Smooth muscle cell of the brain vasculature (primary cell): ENCODE data around the gene TGFBRAP1.

ENCODE experiments used
- DNase-seq: peaks from one replicate; pipeline ENCODE4 v3.0.0-alpha.2; 2012; ENCODE audit warnings: low read depth, low spot score

The TGFBRAP1 gene

DNA sequence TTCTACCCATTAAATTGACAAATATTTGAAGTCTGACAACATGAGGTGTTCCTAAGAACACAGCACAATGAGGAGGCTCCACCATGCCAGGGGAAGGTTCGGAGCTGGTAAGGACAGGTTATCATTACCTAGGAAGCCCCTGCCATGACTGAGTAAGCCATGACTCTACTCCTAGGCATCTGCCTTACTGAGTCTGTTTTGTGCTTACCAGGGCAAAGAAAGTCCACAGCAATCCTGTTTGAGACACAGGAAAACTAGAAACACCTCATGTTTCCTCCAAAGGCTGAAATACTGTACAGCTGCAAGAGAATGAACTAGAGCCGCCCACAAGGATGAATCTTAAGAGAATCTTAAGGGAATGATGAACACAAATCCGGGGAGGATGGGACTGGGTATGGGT lies 11.6 kb downstream of the TGFBRAP1 start:
- DNase-seq: no peak

DNA sequence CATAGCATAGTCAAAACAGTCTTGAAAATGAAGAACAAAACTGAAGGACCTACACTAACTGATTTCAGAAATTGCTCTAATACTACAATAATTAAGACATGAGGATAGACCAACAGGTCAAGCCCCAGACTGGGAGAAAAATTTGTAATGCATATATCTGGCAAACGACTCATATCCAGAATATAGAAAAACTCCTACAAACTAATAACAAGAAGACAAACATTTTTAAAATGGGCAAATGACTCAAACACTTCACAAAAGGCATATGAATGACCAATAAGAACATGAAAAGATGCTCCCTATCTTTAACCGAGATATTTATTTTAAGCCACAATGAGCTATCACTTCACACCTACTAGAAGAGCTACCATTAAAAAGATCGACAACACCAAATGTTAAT lies 14.2 kb downstream of the TGFBRAP1 start:
- no peak for DNase-seq

DNA sequence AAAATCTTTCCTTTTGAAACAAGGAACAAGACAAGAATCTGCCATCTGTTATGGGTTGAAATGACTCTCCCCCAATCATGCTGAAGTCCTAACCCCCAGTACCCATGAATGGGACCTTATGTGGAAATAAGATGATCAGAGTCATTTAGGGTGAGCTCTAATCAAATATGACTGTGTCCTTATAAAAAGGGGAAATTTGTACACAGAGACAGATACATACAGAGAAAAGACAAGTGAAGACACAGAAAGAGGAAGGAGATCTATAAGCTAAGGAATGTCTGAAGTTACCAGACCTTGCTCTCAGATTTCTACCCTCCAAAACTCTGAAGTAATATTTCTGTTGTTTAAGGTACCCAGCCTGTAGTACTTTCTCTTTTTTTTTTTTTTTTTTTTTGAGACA lies 15.7 kb downstream of the TGFBRAP1 start:
- DNase-seq: no peak

DNA sequence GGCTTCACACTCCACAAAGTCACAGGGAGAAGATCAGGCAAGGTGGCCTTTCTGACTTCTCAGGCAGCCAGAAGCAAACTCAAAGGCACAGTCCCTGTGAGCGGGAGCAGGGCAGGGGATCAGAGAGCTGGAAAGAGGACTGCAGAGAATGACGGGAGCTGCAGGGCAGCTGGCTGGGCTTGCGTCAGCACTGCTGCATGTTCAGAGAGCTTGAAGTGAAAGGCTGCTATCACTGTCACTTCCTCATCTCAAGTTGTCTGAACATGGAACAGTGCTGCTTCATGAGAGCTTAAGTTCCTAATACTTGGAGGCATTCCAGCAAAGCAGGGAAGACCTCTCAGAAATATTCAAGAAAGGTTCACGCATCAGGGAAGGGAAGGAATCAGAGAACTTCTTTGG lies 20.4 kb downstream of the TGFBRAP1 start:
- DNase-seq: no peak

DNA sequence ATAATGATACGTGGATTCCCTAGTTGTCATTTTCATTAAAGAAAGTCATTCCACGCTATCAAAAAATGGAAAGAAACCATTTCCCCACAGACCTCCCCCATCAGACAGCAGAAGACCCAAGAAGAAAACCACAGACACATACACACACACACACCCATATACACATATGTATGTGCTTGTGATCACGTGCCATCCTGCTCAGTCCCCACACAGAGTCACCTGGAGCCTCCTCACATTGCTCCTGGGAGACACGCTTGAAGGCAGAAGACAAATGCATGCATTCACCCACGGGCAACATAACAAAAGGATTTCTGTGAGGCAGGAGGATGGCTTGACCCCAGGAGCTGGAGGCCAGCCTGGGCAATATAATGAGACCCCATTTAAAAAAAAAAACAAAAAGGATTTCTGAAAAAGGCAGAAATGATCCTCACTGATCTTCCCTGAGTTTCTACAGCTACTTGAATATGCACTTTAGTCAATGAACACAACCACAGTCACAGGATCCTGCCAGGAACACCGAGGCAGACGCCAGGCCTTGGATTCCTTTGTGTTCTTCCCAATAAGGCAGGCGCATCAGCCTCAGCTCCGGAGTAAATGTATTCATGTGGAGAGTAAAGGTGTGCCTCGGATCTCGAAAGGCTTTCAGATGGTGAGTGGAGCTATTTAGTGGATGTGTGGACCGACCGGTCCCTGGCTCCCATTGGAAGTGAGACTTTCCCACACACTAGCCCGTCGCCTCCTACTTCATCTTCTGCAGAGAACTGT lies 21.0 kb downstream of the TGFBRAP1 start:
- DNase-seq: no peak

DNA sequence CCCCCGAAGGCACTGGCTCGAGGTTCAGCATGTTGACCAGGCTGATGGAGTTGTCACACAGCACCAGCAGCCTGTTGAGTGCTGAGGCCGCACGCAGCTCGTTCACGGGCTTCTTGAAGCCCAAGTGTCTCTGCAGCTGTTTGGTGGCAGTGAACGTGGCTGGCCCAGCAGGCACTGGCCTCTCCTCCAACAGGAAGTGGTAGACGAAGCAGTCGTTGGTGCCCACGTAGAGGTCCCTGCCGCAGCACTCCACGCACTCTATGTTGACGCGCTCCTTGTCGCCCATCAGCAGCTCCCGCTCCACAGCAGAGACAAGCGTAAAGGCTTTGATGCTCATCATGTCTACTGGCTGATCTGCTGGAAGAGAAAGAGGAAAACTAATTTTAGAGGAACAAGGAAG lies 21.6 kb downstream of the TGFBRAP1 start:
- DNase-seq: no peak

DNA sequence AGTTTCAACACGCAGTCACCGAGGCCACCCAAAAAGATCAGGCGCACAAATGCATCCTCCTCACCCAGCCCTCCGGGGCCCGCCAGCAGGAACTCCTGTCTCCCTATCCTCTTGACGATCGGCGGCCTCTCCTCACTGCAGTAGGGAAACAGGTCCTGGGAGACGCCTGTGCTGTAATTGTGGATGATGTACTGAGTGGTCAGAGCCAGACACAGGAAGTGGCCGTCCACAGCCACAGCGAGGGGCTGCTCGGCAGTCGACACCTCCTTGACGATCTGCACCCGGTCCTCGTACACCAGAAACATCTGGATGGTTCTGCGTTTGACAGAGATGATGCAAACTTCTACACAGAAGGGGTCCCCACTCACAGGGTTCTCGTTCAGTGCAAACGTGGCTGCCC lies 22.0 kb downstream of the TGFBRAP1 start:
- DNase-seq: no peak

DNA sequence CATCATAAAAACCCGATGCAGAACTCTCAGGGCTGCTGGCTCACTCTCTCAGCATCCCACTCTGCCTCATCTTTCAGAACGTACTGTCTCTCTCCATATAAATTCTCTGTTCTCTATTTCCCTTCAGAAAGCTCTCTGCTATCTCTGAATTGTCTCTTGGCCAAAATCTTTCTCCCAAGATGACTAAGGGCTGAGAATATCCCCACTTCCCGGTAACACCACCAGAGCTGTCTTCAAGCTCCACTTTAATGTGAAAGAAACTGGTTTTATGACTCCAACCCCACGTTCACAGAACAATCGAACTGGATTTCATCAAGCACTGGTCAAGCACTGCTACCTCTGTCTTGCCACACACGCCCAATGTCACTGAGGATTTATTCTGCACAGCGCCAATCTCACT lies 22.4 kb downstream of the TGFBRAP1 start:
- DNase-seq: no peak

DNA sequence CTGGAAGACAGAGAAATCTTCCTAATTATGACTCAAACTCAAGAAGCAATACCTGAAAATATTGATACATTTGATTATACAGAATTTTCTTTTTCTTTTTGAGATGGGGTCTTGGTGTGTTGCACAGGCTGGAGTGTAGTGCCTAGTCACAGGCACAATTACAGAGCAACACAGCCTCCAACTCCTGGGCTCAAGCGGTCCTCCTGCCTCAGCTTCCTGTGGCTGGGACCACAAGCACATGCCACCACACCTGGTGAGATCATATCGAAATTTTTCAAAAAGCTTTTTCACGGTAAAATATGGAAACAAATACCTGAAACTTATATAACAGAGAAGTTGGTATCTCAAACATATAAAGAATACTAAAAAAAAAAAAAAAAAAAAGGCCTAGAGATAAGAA lies 27.9 kb downstream of the TGFBRAP1 start:
- DNase-seq: no peak

DNA sequence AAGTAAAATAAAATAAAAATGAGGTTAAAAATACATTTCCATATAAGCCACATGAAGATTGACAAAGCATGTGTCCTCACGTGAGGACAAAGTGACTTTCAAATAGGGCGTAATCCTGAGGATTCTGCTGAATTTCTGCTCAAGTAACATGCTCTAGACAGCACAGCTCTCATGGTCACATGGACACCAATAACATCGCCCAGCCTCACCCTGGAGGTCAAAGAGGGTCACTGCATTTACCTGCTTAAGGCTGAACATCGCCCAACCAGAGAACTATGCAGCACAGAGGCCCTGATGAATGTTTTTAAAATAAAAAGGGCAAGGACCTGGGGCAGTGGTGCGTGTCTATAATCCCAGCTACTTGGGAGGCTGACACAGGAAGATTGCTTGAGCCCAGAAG lies 30.2 kb downstream of the TGFBRAP1 start:
- no peak for DNase-seq

DNA sequence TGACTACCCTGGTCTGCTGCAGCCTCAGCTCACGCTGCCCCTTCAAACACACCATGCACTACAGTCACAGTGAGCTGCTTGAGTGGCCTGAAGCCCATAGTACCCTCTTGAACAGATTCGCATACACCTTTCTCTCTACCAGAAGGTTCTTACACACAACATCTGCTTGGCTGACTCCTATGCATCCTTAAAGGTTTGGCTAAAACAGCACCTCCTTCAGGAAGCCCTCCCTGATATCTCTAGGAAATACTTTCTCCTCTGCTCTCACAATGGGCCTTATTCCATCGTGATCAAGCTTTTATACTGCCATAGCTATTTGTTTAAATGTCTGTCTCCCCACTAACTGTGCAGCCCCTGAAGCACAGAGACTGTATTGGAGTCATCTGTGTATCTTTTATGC lies 31.5 kb downstream of the TGFBRAP1 start:
- no peak for DNase-seq

DNA sequence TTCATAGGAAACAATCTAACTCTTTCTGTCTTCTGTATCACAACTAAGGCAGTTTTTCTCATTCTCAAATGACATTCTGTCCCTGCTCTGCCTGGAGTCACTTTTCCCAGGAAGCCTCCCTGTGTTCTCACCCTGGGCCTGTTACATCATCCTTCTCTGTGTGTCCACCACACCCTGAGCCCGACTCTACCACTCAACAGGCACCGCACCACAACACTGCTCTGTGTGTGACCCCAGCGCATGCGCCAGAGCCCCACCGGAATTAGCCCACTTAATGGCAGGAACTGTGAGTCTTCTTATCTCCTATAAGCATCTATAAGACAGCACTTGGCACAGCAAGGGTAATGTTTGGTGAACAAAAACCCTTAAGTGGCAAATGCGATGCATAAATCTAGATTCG lies 32.3 kb downstream of the TGFBRAP1 start:
- DNase-seq: no peak

DNA sequence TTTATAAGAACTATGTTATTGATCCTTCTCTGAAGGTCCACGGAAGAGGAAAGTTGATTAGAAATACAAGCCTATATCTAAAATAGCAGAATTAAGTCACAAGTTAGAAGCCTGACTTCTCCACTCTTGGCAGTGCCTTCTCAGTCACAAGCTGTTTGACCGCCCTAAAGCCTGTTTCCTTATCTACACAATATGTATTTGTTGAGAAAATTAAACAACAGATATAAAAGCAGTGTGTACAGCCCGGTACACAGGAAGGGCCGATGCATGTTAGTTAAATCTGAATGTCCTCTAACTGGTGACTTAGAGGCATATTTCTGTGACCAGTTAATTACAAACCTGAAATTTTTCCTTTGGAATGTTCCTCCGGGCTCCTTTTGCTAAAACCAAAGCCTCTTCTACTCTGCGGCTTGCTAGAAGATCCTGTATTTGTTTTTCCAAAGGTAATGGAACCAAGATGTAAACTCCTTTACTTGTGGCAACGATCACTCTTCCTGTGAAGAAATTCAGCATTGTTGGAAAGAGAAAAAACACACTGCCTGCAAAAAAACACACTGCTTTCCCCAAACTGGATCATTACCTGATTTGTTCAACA lies 33.4 kb downstream of the TGFBRAP1 start:
- DNase-seq: no peak

DNA sequence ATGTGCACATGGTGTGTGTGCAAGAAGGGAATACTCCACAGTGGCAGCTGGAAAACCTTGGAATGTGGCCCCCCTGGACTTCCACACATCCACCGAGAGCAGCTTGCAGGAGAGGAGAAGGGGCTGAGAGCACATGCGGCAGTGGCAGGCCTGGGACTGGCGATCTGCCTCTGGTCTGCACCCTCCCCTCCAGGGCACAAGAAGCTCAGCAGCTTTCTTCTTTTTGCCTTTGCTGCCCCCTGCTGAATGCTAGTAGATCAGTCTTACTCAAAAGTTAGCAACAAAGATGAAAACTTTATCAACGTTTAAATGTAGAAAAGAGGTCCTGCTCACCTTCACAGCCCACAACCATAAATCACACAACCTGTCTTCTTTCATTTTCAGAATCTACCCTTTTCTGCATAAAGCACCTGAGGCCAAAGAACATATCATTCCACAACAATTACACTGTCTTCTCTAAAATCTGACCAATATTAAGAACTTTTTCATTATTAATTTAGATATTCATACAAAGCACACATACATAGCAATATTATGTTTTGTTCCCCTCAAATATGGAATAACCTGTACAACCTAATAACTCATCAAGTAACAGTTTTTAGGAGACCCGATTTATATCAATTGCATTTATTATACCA lies 34.6 kb downstream of the TGFBRAP1 start:
- DNase-seq: peak; percentile 32

DNA sequence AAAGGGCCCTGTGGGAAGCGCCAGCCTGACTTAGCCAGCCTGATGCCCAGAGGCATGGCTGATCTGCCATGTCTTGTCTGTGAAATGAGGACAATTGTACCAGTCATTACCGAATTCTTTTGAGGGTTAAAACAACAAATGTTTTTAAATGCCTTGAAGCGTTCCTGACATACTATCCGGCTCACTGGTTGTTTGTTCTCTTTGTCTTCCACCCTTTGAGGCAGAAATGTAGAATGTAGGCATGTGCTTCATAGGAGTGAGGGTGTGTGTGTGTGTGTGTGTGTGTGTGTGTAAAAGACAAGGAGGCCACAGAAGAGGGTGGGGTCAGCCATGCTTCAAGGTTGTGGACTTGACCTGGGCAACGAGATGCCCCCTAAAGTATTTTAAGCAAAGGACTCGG lies 35.5 kb downstream of the TGFBRAP1 start:
- no peak for DNase-seq

DNA sequence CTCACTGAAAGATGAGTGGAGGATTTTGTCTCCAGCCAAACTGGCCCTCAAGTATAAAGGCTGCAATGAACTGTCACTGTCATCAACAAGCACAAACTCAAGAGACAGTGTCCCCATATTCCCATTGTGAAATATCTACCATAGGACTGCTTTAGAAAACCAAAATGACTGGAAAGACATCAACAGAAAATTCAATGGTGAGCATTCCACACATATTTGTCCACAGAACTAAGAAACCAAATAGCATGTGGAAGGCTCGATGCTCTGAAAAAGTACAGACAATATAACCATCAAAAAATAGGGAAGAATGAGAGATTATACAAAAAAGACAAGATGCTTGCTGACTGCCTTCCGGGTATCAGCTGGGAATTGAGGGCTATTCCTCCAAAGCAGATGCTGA lies 37.6 kb downstream of the TGFBRAP1 start:
- DNase-seq: no peak

DNA sequence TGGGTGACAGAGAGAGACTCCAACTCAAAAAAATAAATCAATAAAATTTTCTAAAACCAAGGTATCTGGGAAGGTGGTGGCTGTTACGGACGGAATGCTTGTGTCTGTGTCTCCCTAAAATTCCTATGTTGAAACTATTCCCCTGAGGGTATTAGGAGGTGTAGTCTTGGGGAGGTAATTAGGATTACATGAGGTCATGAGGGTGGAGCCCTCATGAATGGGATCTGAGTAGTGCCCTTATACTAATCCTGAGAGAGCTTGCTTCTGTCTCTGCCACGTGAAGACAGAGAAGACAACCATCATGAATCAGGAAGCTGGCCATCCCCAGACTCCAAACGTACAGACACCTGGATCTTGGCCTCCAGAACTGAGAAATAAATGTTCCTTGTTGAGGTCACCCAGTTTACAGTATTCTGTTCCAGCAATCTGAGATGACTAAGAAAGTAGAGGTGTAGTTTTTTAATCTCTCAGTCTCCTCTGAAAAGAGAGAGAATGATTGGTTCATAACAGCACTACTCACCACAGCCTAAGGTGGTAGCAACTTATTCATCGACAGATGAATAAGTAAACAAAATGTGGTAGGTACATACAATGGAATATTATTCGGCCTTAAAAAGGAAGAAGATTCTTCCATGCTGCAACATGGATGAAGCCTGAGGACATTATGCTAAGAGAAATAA lies 38.4 kb downstream of the TGFBRAP1 start:
- DNase-seq: no peak

DNA sequence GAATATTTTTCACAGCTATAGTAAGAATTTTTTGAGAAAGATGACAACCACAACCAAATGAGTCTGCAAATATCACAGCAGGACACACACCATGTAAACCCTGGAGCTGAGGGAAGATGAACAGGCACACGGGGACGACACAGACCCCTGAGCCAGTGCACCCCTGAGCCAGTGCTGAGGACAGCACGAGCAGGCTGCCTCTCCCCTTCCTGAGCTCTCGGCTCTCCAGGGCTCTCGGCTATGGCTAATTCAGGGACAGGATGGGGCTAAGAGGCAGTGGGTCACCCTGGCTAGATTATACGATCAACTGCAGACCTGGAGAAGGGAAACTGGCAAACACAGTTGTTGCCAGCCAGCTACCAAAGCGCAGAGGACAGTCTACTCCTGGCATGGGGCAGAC lies 41.4 kb downstream of the TGFBRAP1 start:
- no peak for DNase-seq

DNA sequence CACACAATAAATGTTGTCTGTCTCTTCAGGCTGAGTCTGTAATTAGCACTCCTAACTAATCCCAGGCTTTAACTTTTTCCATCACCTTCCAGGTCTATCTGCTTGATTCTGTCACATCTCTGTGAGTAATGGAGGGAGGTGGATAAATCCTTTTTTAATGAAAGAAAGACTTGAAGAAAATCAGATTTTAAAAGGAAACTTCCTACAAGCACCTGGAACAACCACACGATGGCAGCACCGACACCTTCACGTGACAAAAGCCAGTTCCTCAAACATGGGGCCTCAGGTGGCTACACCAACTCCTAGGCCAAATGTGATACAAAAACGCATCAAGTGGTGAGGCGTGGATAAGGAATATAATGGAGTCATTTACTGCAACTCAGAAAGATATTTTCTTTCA lies 41.8 kb downstream of the TGFBRAP1 start:
- peak; percentile 15 for DNase-seq

DNA sequence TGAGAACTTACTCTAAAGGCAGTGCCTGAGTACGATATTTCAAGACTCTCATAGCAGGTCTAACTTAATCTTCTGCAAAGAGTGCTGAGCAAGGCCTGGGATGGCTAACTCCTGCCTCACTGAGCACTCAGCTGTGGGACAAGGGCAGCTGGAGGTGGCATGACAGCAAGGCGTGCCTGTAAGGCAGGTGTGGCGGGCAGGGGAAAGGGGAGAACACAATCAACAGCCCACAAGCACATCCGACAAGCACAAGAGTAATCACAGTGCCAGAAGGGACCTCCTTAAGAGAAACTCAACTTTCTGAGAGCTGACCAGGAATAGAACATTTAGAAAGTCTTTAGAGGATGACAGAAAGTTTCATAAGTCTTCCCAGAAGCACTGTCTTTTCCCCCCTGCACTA lies 46.0 kb downstream of the TGFBRAP1 start:
- no peak for DNase-seq

DNA sequence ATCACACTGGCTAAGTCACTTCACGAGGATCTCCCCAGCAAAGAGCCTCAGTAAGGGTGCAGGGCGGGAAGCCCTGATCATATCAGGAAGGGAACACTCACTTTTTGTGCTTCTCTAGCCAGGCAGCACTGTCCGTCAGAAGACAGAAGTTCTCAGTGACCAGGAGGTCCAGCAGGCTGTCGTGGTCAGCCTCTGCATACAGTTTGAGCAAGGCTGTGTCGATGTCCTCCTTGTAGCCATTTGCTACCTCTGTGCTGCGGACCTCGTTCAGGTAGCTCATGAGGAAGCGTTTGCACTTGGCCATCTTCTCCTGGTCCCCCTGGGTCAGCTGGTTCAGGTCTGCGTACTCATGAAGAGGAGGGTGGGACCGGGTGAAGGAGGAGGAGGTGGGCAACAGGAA lies 49.3 kb downstream of the TGFBRAP1 start:
- DNase-seq: no peak

DNA sequence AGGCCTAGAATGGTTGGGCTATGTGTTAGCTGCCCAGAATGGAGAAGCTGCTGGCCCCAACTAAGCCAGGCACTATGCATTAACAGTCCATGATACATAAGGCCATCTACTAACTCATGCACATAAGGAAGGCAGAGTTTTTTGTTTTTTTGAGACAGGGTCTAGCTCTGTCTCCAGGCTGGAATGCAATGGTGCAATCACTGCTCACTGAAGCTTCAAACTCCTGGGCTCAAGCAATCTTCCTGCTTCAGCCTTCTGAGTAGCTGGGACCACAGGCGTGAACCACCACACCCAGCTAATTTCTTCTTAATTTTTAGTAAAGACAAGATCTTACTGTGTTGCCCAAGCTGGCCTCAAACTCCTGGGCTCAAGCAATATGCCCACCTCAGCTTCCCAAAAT lies 50.4 kb downstream of the TGFBRAP1 start:
- DNase-seq: no peak

DNA sequence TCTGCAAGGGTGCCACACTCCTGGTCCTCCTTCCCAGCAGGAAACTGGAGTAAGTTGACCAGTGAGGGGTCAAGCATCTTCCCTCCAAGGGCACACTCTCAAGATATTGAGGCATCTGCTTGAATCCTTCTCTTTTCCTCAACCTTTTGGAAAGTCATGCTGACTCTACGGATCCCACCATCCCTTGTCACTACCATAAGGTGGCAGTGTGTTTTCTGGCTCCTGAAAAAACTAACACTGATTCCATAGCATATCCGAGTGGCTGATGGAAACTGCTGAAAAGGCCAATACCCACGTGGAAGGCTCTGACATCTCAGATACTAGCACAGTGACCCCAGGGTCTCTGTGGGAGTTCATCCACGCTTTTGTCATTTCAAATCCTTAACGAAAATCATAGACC lies 50.9 kb downstream of the TGFBRAP1 start:
- no peak for DNase-seq
